Kasumi-1 (cell line): ENCODE measurements around the gene PALM3.
A peak's percentile ranks its signal among the peaks of the same experiment; 100 is the strongest.

Experiments used
- DNase-seq, 2 experiments: peaks; one replicate each; lab custom pipeline; 2025; lab: John Stamatoyannopoulos, UW

Gene PALM3

GRCh38 chr19:14061751-14062557 is at the start of gene PALM3:
Gene PALM3, minus strand, starts transcription at chr19:14062076. Its CDS starts 96 bp downstream, at chr19:14061980.
- no peak for DNase-seq

- no peak for DNase-seq
Measured at GRCh38 chr19:14111486-14111885, 49.6 kb upstream of the PALM3 start.

GRCh38 chr19:14110650-14111049 is 48.8 kb upstream of the PALM3 start:
- no peak for DNase-seq

GRCh38 chr19:14107581-14108461 is 45.9 kb upstream of the PALM3 start:
- DNase-seq, result no peak

- DNase-seq, result no peak
Measured at GRCh38 chr19:14106840-14107239, 45.0 kb upstream of the PALM3 start.

- no peak for DNase-seq
Measured at GRCh38 chr19:14105680-14106079, 43.8 kb upstream of the PALM3 start.

GRCh38 chr19:14103310-14103709 is 41.4 kb upstream of the PALM3 start:
- no peak for DNase-seq

- DNase-seq, result no peak
Measured at GRCh38 chr19:14102756-14103155, 40.9 kb upstream of the PALM3 start.

- no peak for DNase-seq
Measured at GRCh38 chr19:14102102-14102696, 40.3 kb upstream of the PALM3 start.

GRCh38 chr19:14101003-14101545 is 39.2 kb upstream of the PALM3 start:
- no peak for DNase-seq

GRCh38 chr19:14097532-14098151 is 35.8 kb upstream of the PALM3 start:
- no peak for DNase-seq

GRCh38 chr19:14096272-14096992 is 34.6 kb upstream of the PALM3 start:
- no peak for DNase-seq

- DNase-seq, result no peak
Measured at GRCh38 chr19:14094854-14095253, 33.0 kb upstream of the PALM3 start.

- no peak for DNase-seq
Measured at GRCh38 chr19:14093117-14093823, 31.4 kb upstream of the PALM3 start.

GRCh38 chr19:14091813-14092462 is 30.1 kb upstream of the PALM3 start:
- peak in 1 of 2 experiments; percentile 48 for DNase-seq

- DNase-seq, result peak; percentile 69 to 79
Measured at GRCh38 chr19:14091081-14091812, 29.4 kb upstream of the PALM3 start.

GRCh38 chr19:14090509-14091080 is 28.7 kb upstream of the PALM3 start, which contains the start of gene SAMD1:
Gene SAMD1, minus strand, starts transcription at chr19:14090751.
- peak; percentile 69 to 79 for DNase-seq

GRCh38 chr19:14089662-14090508 is 28.0 kb upstream of the PALM3 start:
- DNase-seq, result peak in 1 of 2 experiments; percentile 20
